IPS-18a (cell line): ENCODE data around the gene SORBS1.

Experiments used
- H3K27ac ChIP-seq: one replicate; pipeline ENCODE4 v1.5.1; 2013; ENCODE audit warnings: low read length
- H3K27me3 ChIP-seq: one replicate; pipeline ENCODE4 v1.6.1; 2013; ENCODE audit warnings: mild to moderate bottlenecking, low read length; ENCODE audit not compliant: control insufficient read depth, insufficient read depth
- H3K36me3 ChIP-seq: one replicate; pipeline ENCODE4 v1.6.1; 2013; ENCODE audit warnings: low read depth, low read length; ENCODE audit not compliant: control insufficient read depth
- H3K4me1 ChIP-seq: one replicate; pipeline ENCODE4 v1.6.1; 2013; ENCODE audit warnings: low read depth, low read length; ENCODE audit not compliant: control insufficient read depth
- H3K4me3 ChIP-seq: one replicate; pipeline ENCODE4 v1.5.1; 2013; ENCODE audit warnings: low read length
- H3K9ac ChIP-seq: one replicate; pipeline ENCODE4 v1.6.1; 2013; ENCODE audit warnings: mild to moderate bottlenecking, low read length, moderate library complexity
- H3K9me3 ChIP-seq: one replicate; pipeline ENCODE4 v1.6.1; 2013; ENCODE audit warnings: low read depth, low read length; ENCODE audit not compliant: control insufficient read depth

Gene SORBS1

DNA sequence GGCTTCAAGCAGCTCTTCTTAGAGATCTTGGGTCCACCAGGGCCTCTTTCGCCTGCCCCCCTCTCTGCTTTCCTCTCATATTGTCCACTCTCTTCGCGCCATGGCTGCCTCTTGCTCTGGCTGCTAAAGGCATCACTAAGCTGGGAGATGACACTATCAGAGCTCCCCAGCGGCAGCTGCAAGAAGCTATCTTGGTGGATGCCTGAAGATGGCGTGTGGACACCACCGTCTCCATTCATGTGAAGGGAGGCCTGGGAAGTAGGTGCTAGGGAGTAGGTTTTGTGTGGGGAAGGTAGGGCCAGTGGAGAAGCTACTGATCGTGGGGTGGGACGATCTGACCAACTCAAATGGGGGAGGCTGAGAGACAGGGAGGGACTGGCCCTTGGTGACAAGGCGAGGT is 224.5 kb downstream of the SORBS1 start:
- H3K27me3 ChIP-seq, result no peaks in the 10 kb centered on the region
- H3K27ac ChIP-seq, result no peak overlapping the region
- H3K4me1 ChIP-seq, result no peaks in the 10 kb centered on the region
- no peaks in the 10 kb centered on the region for H3K9me3 ChIP-seq
- no peak overlapping the region for H3K9ac ChIP-seq
- H3K36me3 ChIP-seq, result no peaks in the 10 kb centered on the region
- no peak overlapping the region for H3K4me3 ChIP-seq

- Histone ChIP-seq H3K27ac (no peak overlapping the region), H3K9ac (no peak overlapping the region), H3K9me3 (no peaks in the 10 kb centered on the region), H3K4me1 (no peaks in the 10 kb centered on the region), H3K4me3 (no peak overlapping the region), H3K27me3 (no peaks in the 10 kb centered on the region), H3K36me3 (no peaks in the 10 kb centered on the region)
Measured at GRCh38 chr10:95335933-95336699, 225.1 kb downstream of the SORBS1 start.

DNA sequence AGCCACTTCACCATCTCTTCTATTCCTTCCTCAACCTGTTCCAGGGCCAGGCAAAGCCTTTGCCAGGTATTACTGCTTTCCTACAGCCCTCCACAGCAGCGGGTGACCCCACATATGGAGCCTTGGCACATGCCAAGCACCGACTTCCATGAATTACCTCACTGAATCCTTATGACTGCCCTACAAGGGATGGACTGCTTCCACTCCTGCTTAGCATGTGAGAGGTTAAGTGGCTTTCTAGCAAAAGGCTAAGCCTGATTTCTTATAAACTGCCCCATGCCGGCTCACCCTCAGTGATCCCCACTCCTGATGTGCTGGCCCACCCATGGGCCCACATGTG is 226.4 kb downstream of the SORBS1 start:
- Histone ChIP-seq H3K4me3 (no peak overlapping the region), H3K9ac (no peak overlapping the region), H3K9me3 (no peaks in the 10 kb centered on the region), H3K27me3 (no peaks in the 10 kb centered on the region), H3K36me3 (no peaks in the 10 kb centered on the region), H3K27ac (no peak overlapping the region), H3K4me1 (no peaks in the 10 kb centered on the region)

GRCh38 chr10:95333997-95334804 is 227.0 kb downstream of the SORBS1 start:
- H3K27ac ChIP-seq, result no peak overlapping the region
- H3K9ac ChIP-seq, result no peak overlapping the region
- H3K9me3 ChIP-seq, result no peaks in the 10 kb centered on the region
- no peaks in the 10 kb centered on the region for H3K27me3 ChIP-seq
- no peaks in the 10 kb centered on the region for H3K4me1 ChIP-seq
- H3K36me3 ChIP-seq, result no peaks in the 10 kb centered on the region
- no peak overlapping the region for H3K4me3 ChIP-seq

- no peaks in the 10 kb centered on the region for H3K4me1 ChIP-seq
- H3K27ac ChIP-seq, result no peak overlapping the region
- no peak overlapping the region for H3K9ac ChIP-seq
- H3K36me3 ChIP-seq, result no peaks in the 10 kb centered on the region
- H3K4me3 ChIP-seq, result no peak overlapping the region
- H3K9me3 ChIP-seq, result no peaks in the 10 kb centered on the region
- no peaks in the 10 kb centered on the region for H3K27me3 ChIP-seq
Measured at GRCh38 chr10:95332666-95333249, 228.4 kb downstream of the SORBS1 start.

GRCh38 chr10:95331596-95332130 is 229.5 kb downstream of the SORBS1 start:
- Histone ChIP-seq H3K4me3 (no peak overlapping the region), H3K36me3 (no peaks in the 10 kb centered on the region), H3K27me3 (no peaks in the 10 kb centered on the region), H3K9me3 (no peaks in the 10 kb centered on the region), H3K4me1 (no peaks in the 10 kb centered on the region), H3K9ac (no peak overlapping the region), H3K27ac (no peak overlapping the region)

GRCh38 chr10:95330966-95331453 is 230.2 kb downstream of the SORBS1 start:
- Histone ChIP-seq H3K9me3 (no peaks in the 10 kb centered on the region), H3K27ac (no peak overlapping the region), H3K36me3 (no peaks in the 10 kb centered on the region), H3K4me3 (no peak overlapping the region), H3K27me3 (no peaks in the 10 kb centered on the region), H3K9ac (no peak overlapping the region), H3K4me1 (no peaks in the 10 kb centered on the region)

DNA sequence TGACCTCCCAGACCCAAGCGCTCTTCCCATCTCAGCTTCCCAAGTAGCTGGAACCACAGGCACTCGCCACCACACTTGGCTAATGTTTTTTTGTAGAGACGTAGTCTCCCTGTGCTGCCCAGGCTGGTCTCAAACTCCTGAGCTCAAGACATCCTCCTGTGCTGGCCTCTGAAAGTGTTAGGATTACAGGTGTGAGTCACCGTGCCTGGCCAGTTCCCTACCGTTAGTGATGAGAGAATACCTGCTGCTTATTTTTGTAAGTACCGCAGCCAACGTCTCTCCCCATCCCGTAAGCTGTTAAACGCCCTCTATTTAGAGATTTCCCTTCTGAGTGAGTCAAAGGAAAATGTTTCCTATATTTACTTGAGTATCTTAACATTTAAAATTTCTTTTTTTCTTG is 231.9 kb downstream of the SORBS1 start:
- Histone ChIP-seq H3K4me3 (no peak overlapping the region), H3K27ac (no peak overlapping the region), H3K9me3 (no peaks in the 10 kb centered on the region), H3K36me3 (no peaks in the 10 kb centered on the region), H3K9ac (no peak overlapping the region), H3K4me1 (no peaks in the 10 kb centered on the region), H3K27me3 (no peaks in the 10 kb centered on the region)

DNA sequence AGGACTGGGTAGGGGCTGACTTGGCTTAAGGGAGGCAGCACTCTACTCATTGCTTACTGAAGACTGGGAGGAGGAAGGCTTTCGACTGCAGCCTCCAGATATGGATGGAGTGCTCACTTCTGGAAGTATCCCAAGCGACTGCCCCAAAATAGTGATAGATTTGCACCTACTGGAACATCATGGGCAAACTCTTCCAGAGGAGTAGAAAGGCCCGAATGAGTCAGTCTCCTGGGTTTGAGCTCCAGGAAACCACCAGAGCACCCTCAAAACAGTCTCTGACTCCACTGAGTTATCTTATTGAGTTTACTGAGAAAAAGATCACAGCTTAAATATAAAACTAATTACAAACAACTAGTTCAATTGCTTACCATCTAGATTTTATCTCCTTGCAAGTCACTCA is 233.2 kb downstream of the SORBS1 start:
- Histone ChIP-seq H3K27me3 (no peaks in the 10 kb centered on the region), H3K9ac (no peak overlapping the region), H3K9me3 (no peaks in the 10 kb centered on the region), H3K27ac (no peak overlapping the region), H3K4me1 (no peaks in the 10 kb centered on the region), H3K36me3 (peaks cover 3% of the 10 kb centered on the region), H3K4me3 (no peak overlapping the region)

GRCh38 chr10:95327367-95327766 is 233.8 kb downstream of the SORBS1 start:
- H3K4me1 ChIP-seq, result no peaks in the 10 kb centered on the region
- no peak overlapping the region for H3K4me3 ChIP-seq
- H3K36me3 ChIP-seq, result peaks cover 5% of the 10 kb centered on the region
- H3K9me3 ChIP-seq, result no peaks in the 10 kb centered on the region
- H3K9ac ChIP-seq, result no peak overlapping the region
- H3K27me3 ChIP-seq, result no peaks in the 10 kb centered on the region
- no peak overlapping the region for H3K27ac ChIP-seq

- H3K4me1 ChIP-seq, result no peaks in the 10 kb centered on the region
- no peaks in the 10 kb centered on the region for H3K27me3 ChIP-seq
- H3K9ac ChIP-seq, result no peak overlapping the region
- no peaks in the 10 kb centered on the region for H3K9me3 ChIP-seq
- H3K4me3 ChIP-seq, result no peak overlapping the region
- H3K36me3 ChIP-seq, result peaks cover 5% of the 10 kb centered on the region
- no peak overlapping the region for H3K27ac ChIP-seq
Measured at GRCh38 chr10:95326396-95326795, 234.8 kb downstream of the SORBS1 start.
